ENCODE data around the gene COL2A1.

The COL2A1 gene

GRCh38 chr12:47982770-47983169 lies 21.5 kb downstream of the COL2A1 start:
- no peak for DNase-seq (ENCODE audit: low read depth)
- H3K4me3 ChIP-seq (ENCODE audit: low read depth, low read length) = no peak overlapping the region
- no peak for TF ChIP-seq CTCF (conservative IDR thresholded peaks at IDR 0.05; ENCODE audit: low read depth, low read length)

DNA sequence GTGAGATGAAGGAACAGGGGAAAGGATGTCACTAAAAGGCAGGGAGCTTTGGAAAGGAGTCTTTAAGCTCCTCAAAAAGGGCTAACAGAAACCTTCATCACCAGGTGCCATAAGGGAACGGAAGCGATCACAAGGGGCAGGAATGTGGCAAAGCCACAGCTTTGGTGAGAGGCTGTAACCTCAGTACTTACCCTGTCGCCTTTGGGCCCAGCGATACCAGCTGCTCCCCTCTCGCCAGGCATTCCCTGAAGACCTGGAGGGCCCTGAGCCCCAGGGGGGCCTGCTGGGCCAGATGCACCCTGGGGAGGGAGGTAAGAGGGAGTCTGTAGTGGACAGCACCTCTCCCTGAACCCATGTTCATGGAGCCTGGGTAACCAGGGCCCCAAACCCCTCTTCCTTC lies 22.0 kb downstream of the COL2A1 start:
- no peak for DNase-seq (ENCODE audit: low read depth)
- H3K4me3 ChIP-seq (ENCODE audit: low read depth, low read length) = no peak overlapping the region
- no peak for TF ChIP-seq CTCF (conservative IDR thresholded peaks at IDR 0.05; ENCODE audit: low read depth, low read length)

GRCh38 chr12:47981496-47982260 lies 22.6 kb downstream of the COL2A1 start:
- H3K4me3 ChIP-seq (ENCODE audit: low read depth, low read length) = no peak overlapping the region
- DNase-seq (ENCODE audit: low read depth) = no peak
- no peak for TF ChIP-seq CTCF (conservative IDR thresholded peaks at IDR 0.05; ENCODE audit: low read depth, low read length)

- TF ChIP-seq CTCF (conservative IDR thresholded peaks at IDR 0.05; ENCODE audit: low read depth, low read length) = no peak
- H3K4me3 ChIP-seq (ENCODE audit: low read depth, low read length) = no peak overlapping the region
- DNase-seq (ENCODE audit: low read depth) = no peak
Observed at GRCh38 chr12:47980779-47981495, 23.3 kb downstream of the COL2A1 start.

GRCh38 chr12:47980197-47980596 lies 24.1 kb downstream of the COL2A1 start:
- no peak for TF ChIP-seq CTCF (conservative IDR thresholded peaks at IDR 0.05; ENCODE audit: low read depth, low read length)
- no peak for DNase-seq (ENCODE audit: low read depth)
- no peak overlapping the region for H3K4me3 ChIP-seq (ENCODE audit: low read depth, low read length)

GRCh38 chr12:47979686-47980085 lies 24.6 kb downstream of the COL2A1 start:
- no peak for TF ChIP-seq CTCF (conservative IDR thresholded peaks at IDR 0.05; ENCODE audit: low read depth, low read length)
- DNase-seq (ENCODE audit: low read depth) = no peak
- no peak overlapping the region for H3K4me3 ChIP-seq (ENCODE audit: low read depth, low read length)
